BJ (cell line): ENCODE data around the gene ODR4. TPM values are rescaled to one million over a fixed set of nuclear protein-coding genes. Genes with fewer than 3 reads are reported as not detected.
"Not testable (repeated sequence)": the region's sequence is repeated elsewhere in the genome, so short reads cannot be mapped to it uniquely, and the experiment has no call there.

Source experiments
- CTCF ChIA-PET: fragments of 350-600 bp; formaldehyde crosslinking; extraction: SDS; loops from one replicate; lab custom pipeline; 2021; ENCODE audit warnings: antibody characterized with exemption, inconsistent platforms; lab: Yijun Ruan, JAX
- POLR2A ChIA-PET: fragments of 300-600 bp; sonication (Branson Sonifier 250); formaldehyde crosslinking; extraction: SDS; loops from one replicate; lab custom pipeline; 2021; ENCODE audit warnings: antibody characterized with exemption; lab: Charles Lee
- DNase-seq: peaks from one replicate; pipeline ENCODE4 v3.0.0-alpha.2; 2011; ENCODE audit warnings: low read depth
- H3K27me3 ChIP-seq: 2 replicates; pipeline ENCODE4 v1.6.0; 2011; ENCODE audit warnings: low read length; ENCODE audit not compliant: control insufficient read depth, insufficient read depth
- H3K36me3 ChIP-seq: 2 replicates; pipeline ENCODE4 v1.5.1; 2011; ENCODE audit warnings: low read length; ENCODE audit not compliant: control insufficient read depth, insufficient read depth
- H3K4me3 ChIP-seq: 2 replicates; pipeline ENCODE4 v1.5.1; 2011; ENCODE audit warnings: low read depth, mild to moderate bottlenecking, control low read depth, low read length
- polyA plus RNA-seq: library from polyadenylated mRNA; depleted of rRNA; stranded (reverse); fragments of >200 nt; gene quantifications from 2 replicates; pipeline ENCODE4 v1.2.3, GENCODE V29; 2011
- TF ChIP-seq, protein P1 (sequence below): IDR thresholded peaks from 2 replicates; pipeline ENCODE4 v1.5.1; 2011; ENCODE audit warnings: low read depth, mild to moderate bottlenecking, control low read depth, inconsistent platforms, low read length, moderate library complexity; ENCODE audit not compliant: insufficient read depth

The ODR4 gene
- polyA plus RNA-seq, 1 experiment: 6.2 TPM

DNA sequence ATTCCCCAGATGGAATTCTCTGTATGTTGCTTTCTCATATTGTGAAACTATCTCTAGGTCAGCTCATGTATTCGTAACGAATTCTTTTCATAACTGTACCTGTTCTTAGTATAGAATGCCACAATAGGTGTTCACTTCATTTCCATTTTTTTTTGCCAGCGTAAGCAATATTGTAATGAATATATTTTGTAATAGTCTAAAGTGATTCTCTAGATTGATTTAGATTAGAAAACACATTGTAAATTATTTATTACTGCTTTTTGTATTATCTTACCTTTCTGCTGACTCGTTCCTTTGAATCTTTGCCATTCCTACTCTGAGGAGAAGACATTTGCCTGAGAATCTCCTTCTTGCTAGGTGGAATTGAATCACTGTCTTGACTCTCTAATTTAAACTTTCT lies 70.5 kb downstream of the ODR4 start:
- no peaks in the 10 kb centered on the region for H3K27me3 ChIP-seq
- CTCF ChIA-PET: interaction anchor here (0.7 kb wide), 1 partner anchor 32 kb away, joined by 4 read pairs; no protein-coding TSS in a partner anchor
- DNase-seq: no peak
- POLR2A ChIA-PET: no interaction called here
- H3K4me3 ChIP-seq: no peak overlapping the region
- TF ChIP-seq, protein P1, sequence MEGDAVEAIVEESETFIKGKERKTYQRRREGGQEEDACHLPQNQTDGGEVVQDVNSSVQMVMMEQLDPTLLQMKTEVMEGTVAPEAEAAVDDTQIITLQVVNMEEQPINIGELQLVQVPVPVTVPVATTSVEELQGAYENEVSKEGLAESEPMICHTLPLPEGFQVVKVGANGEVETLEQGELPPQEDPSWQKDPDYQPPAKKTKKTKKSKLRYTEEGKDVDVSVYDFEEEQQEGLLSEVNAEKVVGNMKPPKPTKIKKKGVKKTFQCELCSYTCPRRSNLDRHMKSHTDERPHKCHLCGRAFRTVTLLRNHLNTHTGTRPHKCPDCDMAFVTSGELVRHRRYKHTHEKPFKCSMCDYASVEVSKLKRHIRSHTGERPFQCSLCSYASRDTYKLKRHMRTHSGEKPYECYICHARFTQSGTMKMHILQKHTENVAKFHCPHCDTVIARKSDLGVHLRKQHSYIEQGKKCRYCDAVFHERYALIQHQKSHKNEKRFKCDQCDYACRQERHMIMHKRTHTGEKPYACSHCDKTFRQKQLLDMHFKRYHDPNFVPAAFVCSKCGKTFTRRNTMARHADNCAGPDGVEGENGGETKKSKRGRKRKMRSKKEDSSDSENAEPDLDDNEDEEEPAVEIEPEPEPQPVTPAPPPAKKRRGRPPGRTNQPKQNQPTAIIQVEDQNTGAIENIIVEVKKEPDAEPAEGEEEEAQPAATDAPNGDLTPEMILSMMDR: no peak
- H3K36me3 ChIP-seq: no peaks in the 10 kb centered on the region

DNA sequence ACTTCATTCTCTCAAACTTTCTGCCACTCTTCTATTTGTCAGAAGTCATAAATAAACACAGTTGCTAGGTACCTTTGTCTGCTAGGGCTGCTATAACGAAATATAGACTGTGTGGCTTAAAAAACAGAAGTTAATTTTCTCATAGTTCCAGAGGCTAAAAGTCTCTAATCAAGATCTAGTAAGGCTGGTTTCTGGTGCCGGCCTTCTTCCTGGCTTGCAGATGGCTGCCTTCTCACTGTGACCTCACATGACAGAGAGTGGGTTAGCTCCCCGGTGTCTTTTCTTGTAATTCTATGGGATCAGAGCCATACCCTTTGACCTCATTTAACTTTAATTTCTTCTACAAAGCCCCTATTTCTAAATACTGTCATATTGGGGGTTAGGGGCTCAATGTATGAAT lies 79.3 kb downstream of the ODR4 start:
- DNase-seq: no peak
- no peaks in the 10 kb centered on the region for H3K36me3 ChIP-seq
- H3K27me3 ChIP-seq: no peaks in the 10 kb centered on the region
- TF ChIP-seq, protein P1: no peak
- POLR2A ChIA-PET: no interaction called here
- CTCF ChIA-PET: interaction anchor here (1.1 kb wide), 1 partner anchor 27 kb away, joined by 3 read pairs; no protein-coding TSS in a partner anchor
- no peak overlapping the region for H3K4me3 ChIP-seq

DNA sequence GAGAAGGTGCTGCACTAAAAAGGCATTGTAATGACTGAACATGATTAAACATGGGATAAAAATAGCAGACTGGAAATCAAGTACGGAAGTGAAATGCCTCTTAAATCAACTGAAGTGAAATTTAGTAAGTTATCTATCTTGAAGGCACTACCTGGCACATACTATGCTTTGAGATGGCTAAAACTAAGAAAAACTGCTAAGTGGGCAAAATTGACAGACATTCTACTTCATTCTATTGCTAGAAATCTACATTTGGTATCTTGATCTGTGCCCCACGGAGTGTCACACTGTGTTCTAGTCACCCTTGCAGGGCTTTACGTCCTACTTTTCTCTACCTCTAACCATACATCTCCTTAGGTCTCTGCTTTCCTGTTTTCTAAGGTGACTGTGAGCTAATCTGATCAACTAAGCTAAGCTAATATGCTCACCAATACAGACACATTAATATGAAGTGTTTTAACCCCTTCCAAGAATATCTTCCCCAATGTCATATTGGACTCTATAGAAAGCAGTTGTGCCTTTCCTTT lies 81.2 kb downstream of the ODR4 start:
- TF ChIP-seq, protein P1: no peak
- H3K36me3 ChIP-seq: no peaks in the 10 kb centered on the region
- ChIA-PET POLR2A (no interaction called here), CTCF (no interaction called here)
- H3K4me3 ChIP-seq: no peak overlapping the region
- no peaks in the 10 kb centered on the region for H3K27me3 ChIP-seq
- DNase-seq: no peak

DNA sequence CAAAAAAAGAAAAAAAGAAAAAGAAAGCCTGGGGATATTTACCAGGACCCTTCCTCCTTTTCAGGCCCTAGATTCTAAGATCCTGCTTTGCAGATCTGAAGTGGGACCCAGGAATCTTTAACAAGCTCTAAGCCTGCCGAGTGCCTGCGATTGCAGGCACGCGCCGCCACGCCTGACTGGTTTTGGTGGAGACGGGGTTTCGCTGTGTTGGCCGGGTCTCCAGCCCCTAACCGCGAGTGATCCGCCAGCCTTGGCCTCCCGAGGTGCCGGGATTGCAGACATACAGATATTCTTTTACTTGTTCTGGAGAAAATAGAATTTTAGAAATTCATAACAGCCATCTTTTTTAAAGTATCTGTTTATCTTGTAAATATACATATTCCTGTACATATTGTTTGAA lies 83.5 kb downstream of the ODR4 start:
- DNase-seq, POLR2A ChIA-PET, H3K36me3 ChIP-seq, CTCF ChIA-PET, H3K27me3 ChIP-seq, H3K4me3 ChIP-seq: not testable (repeated sequence)

DNA sequence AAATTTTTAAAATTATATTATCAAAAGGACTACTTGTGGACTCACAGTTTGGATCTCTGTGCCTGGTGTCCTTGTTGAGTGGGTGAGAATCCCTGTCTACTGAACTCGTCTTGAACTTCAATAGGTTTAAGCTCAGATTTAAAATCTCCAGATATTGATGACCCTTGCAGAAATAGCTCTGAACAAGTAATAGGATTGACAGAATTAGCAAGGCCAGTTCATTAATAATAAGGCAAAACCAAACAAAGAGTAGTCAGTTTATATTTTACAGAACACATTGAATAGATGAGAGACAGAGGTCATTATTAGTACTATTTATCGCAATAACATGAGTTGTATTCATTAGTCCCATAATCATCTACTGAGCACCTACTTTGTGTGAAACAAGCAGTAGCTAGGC lies 85.4 kb downstream of the ODR4 start, which contains the start of gene PDC:
PDC (minus strand) TSS at position 101 of the 400 bp plus-strand sequence. CDS start 11,655 bp downstream, outside the sequence.
- DNase-seq: no peak
- TF ChIP-seq, protein P1: no peak
- Histone ChIP-seq H3K4me3 (no peak within 1 kb of the TSS), H3K36me3 (no peaks in the 10 kb centered on the region), H3K27me3 (no peaks in the 10 kb centered on the region)
- ChIA-PET POLR2A (no interaction called here), CTCF (interaction anchor here (0.6 to 1.0 kb wide), 2 partner anchors 22 to 55 kb away, joined by 3 read pairs; no protein-coding TSS in a partner anchor)

DNA sequence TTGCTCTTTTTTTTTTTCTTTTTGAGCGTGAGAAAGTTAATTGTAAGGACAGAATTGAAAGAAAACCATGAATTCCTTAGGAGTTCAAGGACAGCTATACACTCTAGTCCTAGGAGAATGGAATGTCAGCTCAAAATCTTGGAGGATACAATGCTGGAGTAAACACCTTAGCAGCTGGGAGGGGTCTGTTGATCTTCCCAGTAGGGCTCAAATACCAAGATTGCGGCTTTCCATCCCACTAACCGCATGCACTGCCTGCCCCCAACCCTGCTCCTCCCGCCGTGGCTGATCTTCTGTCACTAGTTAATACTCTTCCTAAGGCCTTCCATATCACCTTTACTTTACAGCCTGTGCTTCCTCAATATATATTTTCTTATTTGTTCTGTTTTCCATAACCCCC lies 87.9 kb downstream of the ODR4 start:
- no peak overlapping the region for H3K4me3 ChIP-seq
- no peak for DNase-seq
- no peaks in the 10 kb centered on the region for H3K27me3 ChIP-seq
- H3K36me3 ChIP-seq: no peaks in the 10 kb centered on the region
- CTCF ChIA-PET: interaction anchor here (0.6 kb wide), 1 partner anchor 219 kb away, joined by 3 read pairs; no protein-coding TSS in a partner anchor
- POLR2A ChIA-PET: no interaction called here
- TF ChIP-seq, protein P1: no peak
